ENCODE data around the gene RFX1. TPM values are rescaled to one million over a fixed set of nuclear protein-coding genes. Genes with fewer than 3 reads are reported as not detected.
"Not testable (repeated sequence)": the region's sequence is repeated elsewhere in the genome, so short reads cannot be mapped to it uniquely, and the experiment has no call there.

The RFX1 gene
- total RNA-seq, 1 donor from 2014 or later, result 15.7 TPM

DNA sequence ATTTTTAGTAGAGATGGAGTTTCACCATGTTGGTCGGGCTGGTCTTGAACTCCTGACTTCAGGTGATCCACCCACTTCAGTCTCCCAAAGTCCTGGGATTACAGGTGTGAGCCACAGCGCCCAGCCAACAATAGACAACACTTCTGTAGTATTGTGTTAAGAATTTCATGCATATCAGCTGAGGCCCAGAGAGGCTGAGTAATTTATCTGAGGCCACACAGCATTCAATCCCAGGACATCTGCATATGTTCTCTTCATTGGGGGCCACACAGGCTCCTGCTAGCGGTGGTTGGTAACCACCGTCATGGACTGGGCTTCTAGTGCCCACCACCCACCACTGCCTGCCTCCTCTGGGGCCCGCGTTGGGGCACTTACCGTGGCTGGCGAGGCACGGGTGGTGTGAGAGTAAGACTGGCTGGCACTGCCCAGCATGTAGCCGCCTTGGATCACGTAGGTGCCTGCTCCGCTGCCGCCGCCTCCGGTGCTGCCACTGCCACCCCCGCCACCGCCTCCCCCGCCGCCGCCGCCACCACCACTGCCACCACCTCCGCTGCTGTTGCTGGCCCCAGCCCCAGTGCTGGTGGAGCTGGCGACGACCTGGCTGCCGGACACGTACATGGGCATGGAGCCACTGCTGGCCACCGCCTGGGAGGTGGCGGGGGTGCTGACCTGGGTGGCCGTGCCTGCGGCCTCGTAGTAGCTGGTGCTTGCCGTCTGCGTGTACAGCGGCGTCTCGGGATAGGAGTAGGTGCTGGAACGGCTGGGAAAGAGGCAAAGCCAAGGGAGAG, 33.6 kb downstream of the RFX1 start:
- Mint-ChIP-seq H3K9me3 (ENCODE audit: unreplicated experiment) (no peaks in the 10 kb centered on the region), H3K27me3 (ENCODE audit: unreplicated experiment) (no peaks in the 10 kb centered on the region), H3K36me3 (ENCODE audit: unreplicated experiment) (peaks cover 24% of the 10 kb centered on the region), H3K27ac (ENCODE audit: unreplicated experiment) (no peak overlapping the region), H3K4me1 (ENCODE audit: unreplicated experiment) (no peaks in the 10 kb centered on the region), H3K4me3 (ENCODE audit: unreplicated experiment) (no peak overlapping the region)
- TF ChIP-seq, protein P1, sequence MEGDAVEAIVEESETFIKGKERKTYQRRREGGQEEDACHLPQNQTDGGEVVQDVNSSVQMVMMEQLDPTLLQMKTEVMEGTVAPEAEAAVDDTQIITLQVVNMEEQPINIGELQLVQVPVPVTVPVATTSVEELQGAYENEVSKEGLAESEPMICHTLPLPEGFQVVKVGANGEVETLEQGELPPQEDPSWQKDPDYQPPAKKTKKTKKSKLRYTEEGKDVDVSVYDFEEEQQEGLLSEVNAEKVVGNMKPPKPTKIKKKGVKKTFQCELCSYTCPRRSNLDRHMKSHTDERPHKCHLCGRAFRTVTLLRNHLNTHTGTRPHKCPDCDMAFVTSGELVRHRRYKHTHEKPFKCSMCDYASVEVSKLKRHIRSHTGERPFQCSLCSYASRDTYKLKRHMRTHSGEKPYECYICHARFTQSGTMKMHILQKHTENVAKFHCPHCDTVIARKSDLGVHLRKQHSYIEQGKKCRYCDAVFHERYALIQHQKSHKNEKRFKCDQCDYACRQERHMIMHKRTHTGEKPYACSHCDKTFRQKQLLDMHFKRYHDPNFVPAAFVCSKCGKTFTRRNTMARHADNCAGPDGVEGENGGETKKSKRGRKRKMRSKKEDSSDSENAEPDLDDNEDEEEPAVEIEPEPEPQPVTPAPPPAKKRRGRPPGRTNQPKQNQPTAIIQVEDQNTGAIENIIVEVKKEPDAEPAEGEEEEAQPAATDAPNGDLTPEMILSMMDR (IDR thresholded peaks at IDR 0.05), result no peak
- DNase-seq (ENCODE audit: extremely low spot score, unreplicated experiment), result no peak

- not testable (repeated sequence) for H3K4me3 Mint-ChIP-seq (ENCODE audit: unreplicated experiment); H3K4me1 Mint-ChIP-seq (ENCODE audit: unreplicated experiment); H3K9me3 Mint-ChIP-seq (ENCODE audit: unreplicated experiment); H3K27ac Mint-ChIP-seq (ENCODE audit: unreplicated experiment); H3K27me3 Mint-ChIP-seq (ENCODE audit: unreplicated experiment); DNase-seq (ENCODE audit: extremely low spot score, unreplicated experiment)
- peaks cover 24% of the 10 kb centered on the region for H3K36me3 Mint-ChIP-seq (ENCODE audit: unreplicated experiment)
These were observed 34.3 kb downstream of the RFX1 start for GRCh38 chr19:13971868-13972267.

GRCh38 chr19:13969897-13970296, 36.2 kb downstream of the RFX1 start:
- H3K27me3 Mint-ChIP-seq (ENCODE audit: unreplicated experiment), result no peaks in the 10 kb centered on the region
- TF ChIP-seq, protein P1 (IDR thresholded peaks at IDR 0.05), result no peak
- H3K27ac Mint-ChIP-seq (ENCODE audit: unreplicated experiment), result no peak overlapping the region
- peaks cover 16% of the 10 kb centered on the region for H3K36me3 Mint-ChIP-seq (ENCODE audit: unreplicated experiment)
- no peak for DNase-seq (ENCODE audit: extremely low spot score, unreplicated experiment)
- no peaks in the 10 kb centered on the region for H3K9me3 Mint-ChIP-seq (ENCODE audit: unreplicated experiment)
- peaks cover under 1% of the 10 kb centered on the region for H3K4me1 Mint-ChIP-seq (ENCODE audit: unreplicated experiment)
- H3K4me3 Mint-ChIP-seq (ENCODE audit: unreplicated experiment), result no peak overlapping the region

- peaks cover 3% of the 10 kb centered on the region for H3K4me1 Mint-ChIP-seq (ENCODE audit: unreplicated experiment)
- peaks cover 14% of the 10 kb centered on the region for H3K36me3 Mint-ChIP-seq (ENCODE audit: unreplicated experiment)
- H3K27ac Mint-ChIP-seq (ENCODE audit: unreplicated experiment), result no peak overlapping the region
- no peak overlapping the region for H3K4me3 Mint-ChIP-seq (ENCODE audit: unreplicated experiment)
- H3K27me3 Mint-ChIP-seq (ENCODE audit: unreplicated experiment), result no peaks in the 10 kb centered on the region
- DNase-seq (ENCODE audit: extremely low spot score, unreplicated experiment), result no peak
- TF ChIP-seq, protein P1 (IDR thresholded peaks at IDR 0.05), result no peak
- no peaks in the 10 kb centered on the region for H3K9me3 Mint-ChIP-seq (ENCODE audit: unreplicated experiment)
These were observed 37.1 kb downstream of the RFX1 start for GRCh38 chr19:13968999-13969398.

- H3K4me3 Mint-ChIP-seq (ENCODE audit: unreplicated experiment), result no peak overlapping the region
- H3K36me3 Mint-ChIP-seq (ENCODE audit: unreplicated experiment), result peaks cover 11% of the 10 kb centered on the region
- H3K9me3 Mint-ChIP-seq (ENCODE audit: unreplicated experiment), result no peaks in the 10 kb centered on the region
- no peak for DNase-seq (ENCODE audit: extremely low spot score, unreplicated experiment)
- peaks cover 3% of the 10 kb centered on the region for H3K4me1 Mint-ChIP-seq (ENCODE audit: unreplicated experiment)
- H3K27ac Mint-ChIP-seq (ENCODE audit: unreplicated experiment), result no peak overlapping the region
- TF ChIP-seq, protein P1 (IDR thresholded peaks at IDR 0.05), result no peak
- no peaks in the 10 kb centered on the region for H3K27me3 Mint-ChIP-seq (ENCODE audit: unreplicated experiment)
These were observed 37.7 kb downstream of the RFX1 start for GRCh38 chr19:13968383-13968935.

GRCh38 chr19:13967206-13967605, 38.9 kb downstream of the RFX1 start:
- not testable (repeated sequence) for H3K4me3 Mint-ChIP-seq (ENCODE audit: unreplicated experiment); H3K9me3 Mint-ChIP-seq (ENCODE audit: unreplicated experiment)

More at GRCh38 chr19:13967206-13967605, 38.9 kb downstream of the RFX1 start:
- H3K27me3 Mint-ChIP-seq (ENCODE audit: unreplicated experiment); H3K4me1 Mint-ChIP-seq (ENCODE audit: unreplicated experiment); DNase-seq (ENCODE audit: extremely low spot score, unreplicated experiment); H3K27ac Mint-ChIP-seq (ENCODE audit: unreplicated experiment): not testable (repeated sequence)
- H3K36me3 Mint-ChIP-seq (ENCODE audit: unreplicated experiment), result peaks cover 11% of the 10 kb centered on the region
